Loucy (cell line): ENCODE results near the gene TRIM2.

Experiments
- EZH2phosphoT487 ChIP-seq: fragments of 200-600 bp; IDR thresholded peaks from 2 replicates; pipeline ENCODE4 v1.6.1; 2018; ENCODE audit warnings: antibody characterized with exemption, mild to moderate bottlenecking, moderate library complexity, borderline replicate concordance
- TF ChIP-seq, protein P1 (sequence below): fragments of 200-600 bp; sonication (generic); conservative IDR thresholded peaks from 2 replicates; pipeline ENCODE4 v1.5.1; 2014; ENCODE audit warnings: mild to moderate bottlenecking, antibody characterized with exemption, low read length

DNA sequence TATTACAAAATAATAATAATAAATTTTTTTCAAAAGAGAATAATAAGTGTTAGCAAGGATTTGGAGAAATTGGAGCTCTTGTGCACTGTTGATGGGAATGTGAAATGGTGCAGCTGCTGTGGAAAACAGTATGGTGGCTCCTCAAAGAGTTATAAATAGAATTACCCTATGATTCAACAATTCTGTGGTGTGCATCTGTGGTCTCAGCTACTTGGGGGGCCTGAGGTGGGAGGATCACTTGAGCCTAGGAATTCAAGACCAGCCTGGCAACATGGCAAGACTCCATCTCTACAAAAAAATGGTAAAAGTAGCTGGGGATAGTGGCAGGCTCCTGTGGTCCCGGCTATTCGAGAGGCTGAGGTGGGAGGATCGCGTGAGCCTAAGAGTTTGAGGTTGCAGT, 159.8 kb downstream of the TRIM2 start:
- TF ChIP-seq, protein P1, sequence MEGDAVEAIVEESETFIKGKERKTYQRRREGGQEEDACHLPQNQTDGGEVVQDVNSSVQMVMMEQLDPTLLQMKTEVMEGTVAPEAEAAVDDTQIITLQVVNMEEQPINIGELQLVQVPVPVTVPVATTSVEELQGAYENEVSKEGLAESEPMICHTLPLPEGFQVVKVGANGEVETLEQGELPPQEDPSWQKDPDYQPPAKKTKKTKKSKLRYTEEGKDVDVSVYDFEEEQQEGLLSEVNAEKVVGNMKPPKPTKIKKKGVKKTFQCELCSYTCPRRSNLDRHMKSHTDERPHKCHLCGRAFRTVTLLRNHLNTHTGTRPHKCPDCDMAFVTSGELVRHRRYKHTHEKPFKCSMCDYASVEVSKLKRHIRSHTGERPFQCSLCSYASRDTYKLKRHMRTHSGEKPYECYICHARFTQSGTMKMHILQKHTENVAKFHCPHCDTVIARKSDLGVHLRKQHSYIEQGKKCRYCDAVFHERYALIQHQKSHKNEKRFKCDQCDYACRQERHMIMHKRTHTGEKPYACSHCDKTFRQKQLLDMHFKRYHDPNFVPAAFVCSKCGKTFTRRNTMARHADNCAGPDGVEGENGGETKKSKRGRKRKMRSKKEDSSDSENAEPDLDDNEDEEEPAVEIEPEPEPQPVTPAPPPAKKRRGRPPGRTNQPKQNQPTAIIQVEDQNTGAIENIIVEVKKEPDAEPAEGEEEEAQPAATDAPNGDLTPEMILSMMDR, result no peak
- TF ChIP-seq EZH2phosphoT487, result no peak
